Astrocyte of the cerebellum (primary cell): ENCODE results near the gene FER.

Experiments
- DNase-seq: peaks from one replicate; pipeline ENCODE4 v3.0.0-alpha.2; 2011; ENCODE audit warnings: low read depth
- H3K4me3 ChIP-seq: 2 replicates; pipeline ENCODE4 v1.5.1; 2011; ENCODE audit warnings: mild to moderate bottlenecking, low read depth, low read length, moderate library complexity
- CTCF ChIP-seq: IDR thresholded peaks from 2 replicates; pipeline ENCODE4 v1.5.1; 2012; ENCODE audit warnings: low read length, low read depth, moderate library complexity, mild to moderate bottlenecking; ENCODE audit errors: missing control alignments
- in situ Hi-C: cut with HindIII; loops from 2 replicates; pipeline ENCODE4 v1.10.0; 2017; ENCODE audit warnings: low sequenced_read_pairs

FER gene

GRCh38 chr5:108743846-108744245 lies 3.9 kb upstream of the FER start:
- in situ Hi-C loops: no loop called here
- H3K4me3 ChIP-seq: no peak overlapping the region
- no peak for DNase-seq
- no peak for TF ChIP-seq CTCF

GRCh38 chr5:108747111-108747773 lies 455 bp upstream of the FER start:
- peak overlapping the region; percentile 78 for H3K4me3 ChIP-seq
- no peak for DNase-seq
- in situ Hi-C loops: no loop called here
- no peak for TF ChIP-seq CTCF

GRCh38 chr5:108748401-108749127 lies 867 bp downstream of the FER start:
- in situ Hi-C loops: no loop called here
- no peak for TF ChIP-seq CTCF
- peak overlapping the region; percentile 78 for H3K4me3 ChIP-seq
- DNase-seq: peak; percentile 97

- TF ChIP-seq CTCF: peak; percentile 14
- DNase-seq: no peak
- peak overlapping the region; percentile 78 for H3K4me3 ChIP-seq
- in situ Hi-C loops: no loop called here
These were observed 1.6 kb downstream of the FER start for GRCh38 chr5:108749128-108749861.

- DNase-seq: peak; percentile 70
- no peak for TF ChIP-seq CTCF
- no peak overlapping the region for H3K4me3 ChIP-seq
- in situ Hi-C loops: no loop called here
These were observed 5.6 kb downstream of the FER start for GRCh38 chr5:108753331-108753730.

GRCh38 chr5:108753877-108754276 lies 6.2 kb downstream of the FER start:
- H3K4me3 ChIP-seq: no peak overlapping the region
- no peak for DNase-seq
- TF ChIP-seq CTCF: no peak
- in situ Hi-C loops: no loop called here
